GM23338 (cell line): Measurements from ENCODE around the gene ZBTB22. TPM values are rescaled to one million over a fixed set of nuclear protein-coding genes. Genes with fewer than 3 reads are reported as not detected.
A peak's percentile ranks its signal among the peaks of the same experiment; 100 is the strongest.

Experiments
- ATAC-seq: fragments of 200-7000 bp; cut with Tn5 transposase; 3 replicates; pipeline ENCODE4 v1.9.1; 2020
- DNase-seq: peaks from one replicate; pipeline ENCODE4 v3.0.0-alpha.2; 2015; ENCODE audit warnings: low spot score
- H2AFZ ChIP-seq: fragments of 200-600 bp; sonication (generic); 2 replicates; pipeline ENCODE4 v1.8.0; 2016; ENCODE audit warnings: antibody characterized with exemption, mild to moderate bottlenecking, moderate library complexity
- H3F3A ChIP-seq: fragments of 200-600 bp; sonication (generic); replicated peaks from 2 replicates; pipeline ENCODE4 v1.8.0; 2017; ENCODE audit warnings: antibody characterized with exemption, mixed run types, low read depth
- H3K27ac ChIP-seq: fragments of 200-600 bp; sonication (generic); 2 replicates; pipeline ENCODE4 v1.6.1; 2016; ENCODE audit warnings: low read depth
- H3K27me3 ChIP-seq: fragments of 200-600 bp; sonication (generic); 2 replicates; pipeline ENCODE4 v1.8.0; 2016; ENCODE audit warnings: mild to moderate bottlenecking, mixed run types, moderate library complexity; ENCODE audit not compliant: insufficient read depth
- H3K36me3 ChIP-seq: fragments of 200-600 bp; sonication (generic); 2 replicates; pipeline ENCODE4 v1.8.0; 2016; ENCODE audit warnings: mild to moderate bottlenecking; ENCODE audit not compliant: insufficient read depth
- H3K4me1 ChIP-seq: fragments of 200-600 bp; sonication (generic); 2 replicates; pipeline ENCODE4 v1.8.0; 2016; ENCODE audit warnings: mild to moderate bottlenecking, moderate library complexity; ENCODE audit not compliant: insufficient read depth
- H3K4me2 ChIP-seq: fragments of 200-600 bp; sonication (generic); 2 replicates; pipeline ENCODE4 v1.7.1; 2017; ENCODE audit warnings: mixed run types
- H3K4me3 ChIP-seq: fragments of 200-600 bp; sonication (generic); 2 replicates; pipeline ENCODE4 v1.6.1; 2016; ENCODE audit warnings: mixed run types
- H3K79me2 ChIP-seq: fragments of 200-600 bp; sonication (generic); replicated peaks from 2 replicates; pipeline ENCODE4 v1.8.0; 2017; ENCODE audit warnings: mild to moderate bottlenecking; ENCODE audit not compliant: insufficient read depth
- H3K9me2 ChIP-seq: fragments of 200-600 bp; sonication (generic); 2 replicates; pipeline ENCODE4 v1.8.0; 2017; ENCODE audit not compliant: insufficient read depth
- H4K20me1 ChIP-seq: fragments of 200-600 bp; sonication (generic); replicated peaks from 2 replicates; pipeline ENCODE4 v1.8.0; 2017; ENCODE audit warnings: mild to moderate bottlenecking; ENCODE audit not compliant: insufficient read depth
- H3K27ac Mint-ChIP-seq: 2 replicates; pipeline ENCODE4 v1.8.0; 2020; ENCODE audit warnings: inconsistent platforms, mild to moderate bottlenecking, moderate library complexity, mixed read lengths
- H3K27me3 Mint-ChIP-seq: 3 replicates; pipeline ENCODE4 v1.8.0; 2022; ENCODE audit warnings: low read depth, mild to moderate bottlenecking, moderate library complexity, mixed read lengths, inconsistent platforms; ENCODE audit not compliant: insufficient read depth, poor library complexity
- H3K36me3 Mint-ChIP-seq: 3 replicates; pipeline ENCODE4 v1.8.0; 2021; ENCODE audit warnings: low read depth, mild to moderate bottlenecking, inconsistent platforms, moderate library complexity, mixed read lengths
- H3K4me1 Mint-ChIP-seq: 3 replicates; pipeline ENCODE4 v1.8.0; 2020; ENCODE audit warnings: mild to moderate bottlenecking, inconsistent platforms, mixed read lengths
- H3K4me3 Mint-ChIP-seq: 3 replicates; pipeline ENCODE4 v1.8.0; 2021; ENCODE audit warnings: moderate library complexity, mild to moderate bottlenecking, inconsistent platforms, mixed read lengths
- H3K9me3 Mint-ChIP-seq: 3 replicates; pipeline ENCODE4 v1.8.0; 2020; ENCODE audit warnings: moderate library complexity, mild to moderate bottlenecking, inconsistent platforms, mixed read lengths
- CREB1 ChIP-seq: fragments of 250-450 bp; sonication (Bioruptor Pico); IDR thresholded peaks from 2 replicates; pipeline ENCODE4 v1.5.0; 2020; ENCODE audit warnings: low read depth, mild to moderate bottlenecking, moderate library complexity
- EZH2 ChIP-seq: fragments of 200-600 bp; sonication (generic); IDR thresholded peaks from one replicate; pipeline ENCODE4 v1.8.0; 2017; ENCODE audit warnings: antibody characterized with exemption, mild to moderate bottlenecking, low read depth; ENCODE audit not compliant: unreplicated experiment
- EZH2phosphoT487 ChIP-seq: fragments of 200-600 bp; sonication (generic); IDR thresholded peaks from one replicate; pipeline ENCODE4 v1.8.1; 2018; ENCODE audit warnings: antibody characterized with exemption; ENCODE audit not compliant: unreplicated experiment
- JUNB ChIP-seq: IDR thresholded peaks from one replicate; pipeline ENCODE4 v1.6.1; 2016; ENCODE audit warnings: antibody characterized with exemption; ENCODE audit not compliant: unreplicated experiment
- NANOG ChIP-seq: IDR thresholded peaks from 2 replicates; pipeline ENCODE4 v1.6.1; 2016; ENCODE audit warnings: antibody characterized with exemption, borderline replicate concordance
- POLR2AphosphoS5 ChIP-seq: IDR thresholded peaks from 2 replicates; pipeline ENCODE4 v1.6.1; 2016; ENCODE audit warnings: antibody characterized with exemption, low read depth
- STAT1 ChIP-seq: IDR thresholded peaks from one replicate; pipeline ENCODE4 v1.6.1; 2016; ENCODE audit warnings: antibody characterized with exemption; ENCODE audit not compliant: unreplicated experiment
- ZNF114 ChIP-seq: fragments of 250-450 bp; sonication (Bioruptor Pico); IDR thresholded peaks from 2 replicates; pipeline ENCODE4 v1.5.0; 2020; ENCODE audit warnings: mild to moderate bottlenecking, moderate library complexity
- ZNF331 ChIP-seq: fragments of 250-450 bp; sonication (Bioruptor Pico); IDR thresholded peaks from 2 replicates; pipeline ENCODE4 v1.5.0; 2020; ENCODE audit warnings: low read depth, mild to moderate bottlenecking, moderate library complexity
- polyA plus RNA-seq: library from polyadenylated mRNA; unstranded; fragments of >200 nt; fragmentation: Nextera tagmentation; extraction: Ambion mirVana; gene quantifications from 2 replicates; pipeline ENCODE4 v1.2.1, GENCODE V29; 2016
- total RNA-seq: library from RNA; depleted of rRNA; stranded (reverse); fragments of >200 nt; shearing (Covaris generic); gene quantifications from 2 replicates; pipeline ENCODE4 v1.2.3, GENCODE V29; 2014
- TF ChIP-seq, protein P1 (sequence below): fragments of 250-450 bp; sonication (Bioruptor Pico); IDR thresholded peaks from 2 replicates; pipeline ENCODE4 v1.5.0; 2020; ENCODE audit warnings: mild to moderate bottlenecking, moderate library complexity
- TF ChIP-seq, protein P2 (sequence below): IDR thresholded peaks from 2 replicates; pipeline ENCODE4 v1.6.1; 2016; ENCODE audit warnings: antibody characterized with exemption
- TF ChIP-seq, protein P3 (sequence below): IDR thresholded peaks from one replicate; pipeline ENCODE4 v1.6.1; 2018; ENCODE audit warnings: antibody characterized with exemption; ENCODE audit not compliant: unreplicated experiment
- TF ChIP-seq, protein P4 (sequence below), 2 experiments: fragments of 200-600 bp in 1 of 2; sonication (generic) in 1 of 2; conservative IDR thresholded peaks; 2 replicates each; pipeline versions ENCODE4 v1.5.1 to v1.6.1; 2016 to 2017; ENCODE audit warnings: antibody characterized with exemption in 2 of 2, low read depth in 2 of 2, mild to moderate bottlenecking in 2 of 2, moderate library complexity in 1 of 2

The ZBTB22 gene
- total and polyA plus RNA-seq, 2 experiments from 2014 or later, result 3.9 to 7.7 TPM

DNA sequence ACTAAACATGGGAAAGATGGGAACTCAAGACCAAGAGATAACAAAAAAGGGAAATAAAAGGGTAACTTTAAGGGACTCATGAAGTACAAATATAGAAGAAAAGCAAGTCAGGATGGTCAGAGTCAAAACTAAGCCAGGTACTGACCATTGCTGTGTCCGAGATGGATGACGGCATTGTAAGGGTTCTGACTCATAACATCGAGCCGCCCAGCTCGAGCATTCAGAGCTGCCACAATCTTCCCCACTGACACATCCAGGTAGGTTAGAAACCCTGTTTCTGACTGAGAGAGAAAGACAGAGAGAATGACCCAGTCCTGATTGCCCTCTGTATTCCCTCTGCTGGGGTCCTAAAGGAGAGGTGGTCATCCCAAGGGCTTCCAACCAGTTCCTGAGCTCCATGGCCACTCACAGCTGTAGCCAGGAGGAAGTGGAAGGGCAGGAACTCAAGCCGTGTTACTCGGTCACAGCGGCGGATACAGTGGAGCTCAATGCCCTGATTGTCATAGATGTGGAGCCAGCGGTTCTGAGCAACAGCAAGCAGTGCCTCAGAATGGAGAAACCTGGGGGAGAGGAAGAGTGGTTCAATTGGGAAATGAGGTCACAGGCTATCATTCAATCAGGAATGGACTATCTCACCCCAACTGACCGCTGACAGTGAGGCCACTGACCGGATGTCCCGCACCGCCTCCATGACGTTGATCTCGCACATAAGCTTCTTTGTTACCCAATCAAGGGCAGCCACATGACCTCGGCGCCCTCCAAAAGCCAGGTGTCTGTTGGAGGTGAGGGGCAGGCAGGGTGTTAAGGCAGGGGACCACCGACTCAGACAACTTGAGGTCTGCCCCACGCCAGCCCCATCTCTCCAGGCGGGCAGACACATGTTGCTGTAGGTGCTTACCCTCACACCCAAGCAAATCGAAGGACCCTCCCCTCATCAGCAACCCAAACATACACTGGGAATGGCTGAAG, 30.3 kb downstream of the ZBTB22 start:
- DNase-seq (no peak), ATAC-seq (no peak)
- peaks cover 55% of the 10 kb centered on the region for H3K36me3 Mint-ChIP-seq
- H3F3A ChIP-seq, result peaks cover 4% of the 10 kb centered on the region; the same call in 1 of the 2 replicates
- H2AFZ ChIP-seq, result no peak overlapping the region
- H3K4me1 ChIP-seq, result peaks cover 13% of the 10 kb centered on the region
- peaks cover 39% of the 10 kb centered on the region for H3K79me2 ChIP-seq
- no peak overlapping the region for H3K27ac Mint-ChIP-seq
- no peak overlapping the region for H3K4me3 ChIP-seq
- no peak overlapping the region for H3K4me2 ChIP-seq
- peak overlapping the region; percentile 96 for H3K4me3 Mint-ChIP-seq
- H3K4me1 Mint-ChIP-seq, result peaks cover 16% of the 10 kb centered on the region
- TF ChIP-seq, protein P1, sequence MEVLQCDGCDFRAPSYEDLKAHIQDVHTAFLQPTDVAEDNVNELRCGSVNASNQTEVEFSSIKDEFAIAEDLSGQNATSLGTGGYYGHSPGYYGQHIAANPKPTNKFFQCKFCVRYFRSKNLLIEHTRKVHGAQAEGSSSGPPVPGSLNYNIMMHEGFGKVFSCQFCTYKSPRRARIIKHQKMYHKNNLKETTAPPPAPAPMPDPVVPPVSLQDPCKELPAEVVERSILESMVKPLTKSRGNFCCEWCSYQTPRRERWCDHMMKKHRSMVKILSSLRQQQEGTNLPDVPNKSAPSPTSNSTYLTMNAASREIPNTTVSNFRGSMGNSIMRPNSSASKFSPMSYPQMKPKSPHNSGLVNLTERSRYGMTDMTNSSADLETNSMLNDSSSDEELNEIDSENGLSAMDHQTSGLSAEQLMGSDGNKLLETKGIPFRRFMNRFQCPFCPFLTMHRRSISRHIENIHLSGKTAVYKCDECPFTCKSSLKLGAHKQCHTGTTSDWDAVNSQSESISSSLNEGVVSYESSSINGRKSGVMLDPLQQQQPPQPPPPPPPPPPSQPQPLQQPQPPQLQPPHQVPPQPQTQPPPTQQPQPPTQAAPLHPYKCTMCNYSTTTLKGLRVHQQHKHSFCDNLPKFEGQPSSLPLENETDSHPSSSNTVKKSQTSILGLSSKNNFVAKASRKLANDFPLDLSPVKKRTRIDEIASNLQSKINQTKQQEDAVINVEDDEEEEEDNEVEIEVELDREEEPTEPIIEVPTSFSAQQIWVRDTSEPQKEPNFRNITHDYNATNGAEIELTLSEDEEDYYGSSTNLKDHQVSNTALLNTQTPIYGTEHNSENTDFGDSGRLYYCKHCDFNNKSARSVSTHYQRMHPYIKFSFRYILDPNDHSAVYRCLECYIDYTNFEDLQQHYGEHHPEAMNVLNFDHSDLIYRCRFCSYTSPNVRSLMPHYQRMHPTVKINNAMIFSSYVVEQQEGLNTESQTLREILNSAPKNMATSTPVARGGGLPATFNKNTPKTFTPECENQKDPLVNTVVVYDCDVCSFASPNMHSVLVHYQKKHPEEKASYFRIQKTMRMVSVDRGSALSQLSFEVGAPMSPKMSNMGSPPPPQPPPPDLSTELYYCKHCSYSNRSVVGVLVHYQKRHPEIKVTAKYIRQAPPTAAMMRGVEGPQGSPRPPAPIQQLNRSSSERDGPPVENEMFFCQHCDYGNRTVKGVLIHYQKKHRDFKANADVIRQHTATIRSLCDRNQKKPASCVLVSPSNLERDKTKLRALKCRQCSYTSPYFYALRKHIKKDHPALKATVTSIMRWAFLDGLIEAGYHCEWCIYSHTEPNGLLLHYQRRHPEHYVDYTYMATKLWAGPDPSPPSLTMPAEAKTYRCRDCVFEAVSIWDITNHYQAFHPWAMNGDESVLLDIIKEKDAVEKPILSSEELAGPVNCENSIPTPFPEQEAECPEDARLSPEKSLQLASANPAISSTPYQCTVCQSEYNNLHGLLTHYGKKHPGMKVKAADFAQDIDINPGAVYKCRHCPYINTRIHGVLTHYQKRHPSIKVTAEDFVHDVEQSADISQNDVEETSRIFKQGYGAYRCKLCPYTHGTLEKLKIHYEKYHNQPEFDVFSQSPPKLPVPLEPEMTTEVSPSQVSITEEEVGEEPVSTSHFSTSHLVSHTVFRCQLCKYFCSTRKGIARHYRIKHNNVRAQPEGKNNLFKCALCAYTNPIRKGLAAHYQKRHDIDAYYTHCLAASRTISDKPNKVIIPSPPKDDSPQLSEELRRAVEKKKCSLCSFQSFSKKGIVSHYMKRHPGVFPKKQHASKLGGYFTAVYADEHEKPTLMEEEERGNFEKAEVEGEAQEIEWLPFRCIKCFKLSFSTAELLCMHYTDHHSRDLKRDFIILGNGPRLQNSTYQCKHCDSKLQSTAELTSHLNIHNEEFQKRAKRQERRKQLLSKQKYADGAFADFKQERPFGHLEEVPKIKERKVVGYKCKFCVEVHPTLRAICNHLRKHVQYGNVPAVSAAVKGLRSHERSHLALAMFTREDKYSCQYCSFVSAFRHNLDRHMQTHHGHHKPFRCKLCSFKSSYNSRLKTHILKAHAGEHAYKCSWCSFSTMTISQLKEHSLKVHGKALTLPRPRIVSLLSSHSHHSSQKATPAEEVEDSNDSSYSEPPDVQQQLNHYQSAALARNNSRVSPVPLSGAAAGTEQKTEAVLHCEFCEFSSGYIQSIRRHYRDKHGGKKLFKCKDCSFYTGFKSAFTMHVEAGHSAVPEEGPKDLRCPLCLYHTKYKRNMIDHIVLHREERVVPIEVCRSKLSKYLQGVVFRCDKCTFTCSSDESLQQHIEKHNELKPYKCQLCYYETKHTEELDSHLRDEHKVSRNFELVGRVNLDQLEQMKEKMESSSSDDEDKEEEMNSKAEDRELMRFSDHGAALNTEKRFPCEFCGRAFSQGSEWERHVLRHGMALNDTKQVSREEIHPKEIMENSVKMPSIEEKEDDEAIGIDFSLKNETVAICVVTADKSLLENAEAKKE (CRISPR knock-in tag), result no peak
- no peak for TF ChIP-seq ZNF114 (CRISPR knock-in tag)
- no peak for TF ChIP-seq ZNF331 (CRISPR knock-in tag)
- no peak for TF ChIP-seq NANOG
- TF ChIP-seq, protein P2, sequence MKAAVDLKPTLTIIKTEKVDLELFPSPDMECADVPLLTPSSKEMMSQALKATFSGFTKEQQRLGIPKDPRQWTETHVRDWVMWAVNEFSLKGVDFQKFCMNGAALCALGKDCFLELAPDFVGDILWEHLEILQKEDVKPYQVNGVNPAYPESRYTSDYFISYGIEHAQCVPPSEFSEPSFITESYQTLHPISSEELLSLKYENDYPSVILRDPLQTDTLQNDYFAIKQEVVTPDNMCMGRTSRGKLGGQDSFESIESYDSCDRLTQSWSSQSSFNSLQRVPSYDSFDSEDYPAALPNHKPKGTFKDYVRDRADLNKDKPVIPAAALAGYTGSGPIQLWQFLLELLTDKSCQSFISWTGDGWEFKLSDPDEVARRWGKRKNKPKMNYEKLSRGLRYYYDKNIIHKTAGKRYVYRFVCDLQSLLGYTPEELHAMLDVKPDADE, result no peak
- TF ChIP-seq, protein P3, sequence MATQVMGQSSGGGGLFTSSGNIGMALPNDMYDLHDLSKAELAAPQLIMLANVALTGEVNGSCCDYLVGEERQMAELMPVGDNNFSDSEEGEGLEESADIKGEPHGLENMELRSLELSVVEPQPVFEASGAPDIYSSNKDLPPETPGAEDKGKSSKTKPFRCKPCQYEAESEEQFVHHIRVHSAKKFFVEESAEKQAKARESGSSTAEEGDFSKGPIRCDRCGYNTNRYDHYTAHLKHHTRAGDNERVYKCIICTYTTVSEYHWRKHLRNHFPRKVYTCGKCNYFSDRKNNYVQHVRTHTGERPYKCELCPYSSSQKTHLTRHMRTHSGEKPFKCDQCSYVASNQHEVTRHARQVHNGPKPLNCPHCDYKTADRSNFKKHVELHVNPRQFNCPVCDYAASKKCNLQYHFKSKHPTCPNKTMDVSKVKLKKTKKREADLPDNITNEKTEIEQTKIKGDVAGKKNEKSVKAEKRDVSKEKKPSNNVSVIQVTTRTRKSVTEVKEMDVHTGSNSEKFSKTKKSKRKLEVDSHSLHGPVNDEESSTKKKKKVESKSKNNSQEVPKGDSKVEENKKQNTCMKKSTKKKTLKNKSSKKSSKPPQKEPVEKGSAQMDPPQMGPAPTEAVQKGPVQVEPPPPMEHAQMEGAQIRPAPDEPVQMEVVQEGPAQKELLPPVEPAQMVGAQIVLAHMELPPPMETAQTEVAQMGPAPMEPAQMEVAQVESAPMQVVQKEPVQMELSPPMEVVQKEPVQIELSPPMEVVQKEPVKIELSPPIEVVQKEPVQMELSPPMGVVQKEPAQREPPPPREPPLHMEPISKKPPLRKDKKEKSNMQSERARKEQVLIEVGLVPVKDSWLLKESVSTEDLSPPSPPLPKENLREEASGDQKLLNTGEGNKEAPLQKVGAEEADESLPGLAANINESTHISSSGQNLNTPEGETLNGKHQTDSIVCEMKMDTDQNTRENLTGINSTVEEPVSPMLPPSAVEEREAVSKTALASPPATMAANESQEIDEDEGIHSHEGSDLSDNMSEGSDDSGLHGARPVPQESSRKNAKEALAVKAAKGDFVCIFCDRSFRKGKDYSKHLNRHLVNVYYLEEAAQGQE, result no peak
- TF ChIP-seq CREB1 (CRISPR knock-in tag), result no peak
- TF ChIP-seq EZH2phosphoT487, result no peak
- TF ChIP-seq, protein P4, sequence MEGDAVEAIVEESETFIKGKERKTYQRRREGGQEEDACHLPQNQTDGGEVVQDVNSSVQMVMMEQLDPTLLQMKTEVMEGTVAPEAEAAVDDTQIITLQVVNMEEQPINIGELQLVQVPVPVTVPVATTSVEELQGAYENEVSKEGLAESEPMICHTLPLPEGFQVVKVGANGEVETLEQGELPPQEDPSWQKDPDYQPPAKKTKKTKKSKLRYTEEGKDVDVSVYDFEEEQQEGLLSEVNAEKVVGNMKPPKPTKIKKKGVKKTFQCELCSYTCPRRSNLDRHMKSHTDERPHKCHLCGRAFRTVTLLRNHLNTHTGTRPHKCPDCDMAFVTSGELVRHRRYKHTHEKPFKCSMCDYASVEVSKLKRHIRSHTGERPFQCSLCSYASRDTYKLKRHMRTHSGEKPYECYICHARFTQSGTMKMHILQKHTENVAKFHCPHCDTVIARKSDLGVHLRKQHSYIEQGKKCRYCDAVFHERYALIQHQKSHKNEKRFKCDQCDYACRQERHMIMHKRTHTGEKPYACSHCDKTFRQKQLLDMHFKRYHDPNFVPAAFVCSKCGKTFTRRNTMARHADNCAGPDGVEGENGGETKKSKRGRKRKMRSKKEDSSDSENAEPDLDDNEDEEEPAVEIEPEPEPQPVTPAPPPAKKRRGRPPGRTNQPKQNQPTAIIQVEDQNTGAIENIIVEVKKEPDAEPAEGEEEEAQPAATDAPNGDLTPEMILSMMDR (conservative IDR thresholded peaks at IDR 0.05; ENCODE audit: low read depth in 2 of 2), result no peak
- TF ChIP-seq EZH2, result no peak
- no peak for TF ChIP-seq POLR2AphosphoS5
- no peak for TF ChIP-seq STAT1
- no peak for TF ChIP-seq JUNB
- no peak overlapping the region for H3K27ac ChIP-seq
- peaks cover 17% of the 10 kb centered on the region for H4K20me1 ChIP-seq
- H3K27me3 ChIP-seq, result no peaks in the 10 kb centered on the region
- H3K9me2 ChIP-seq, result no peaks in the 10 kb centered on the region
- H3K36me3 ChIP-seq, result peaks cover 25% of the 10 kb centered on the region
- no peaks in the 10 kb centered on the region for H3K9me3 Mint-ChIP-seq
- H3K27me3 Mint-ChIP-seq, result no peaks in the 10 kb centered on the region
